GM12878 (cell line): ENCODE results near the gene FBXL12. TPM values are rescaled to one million over a fixed set of nuclear protein-coding genes. Genes with fewer than 3 reads are reported as not detected.
A peak's percentile ranks its signal among the peaks of the same experiment; 100 is the strongest.
"Not testable (repeated sequence)": the region's sequence is repeated elsewhere in the genome, so short reads cannot be mapped to it uniquely, and the experiment has no call there.

Experiments used
- ATAC-seq: fragments of 200-7000 bp; cut with Tn5 transposase; 3 replicates; pipeline ENCODE4 v1.9.1; 2020; ENCODE audit warnings: mild to moderate bottlenecking, moderate library complexity
- BruUV-seq: library from RNA; stranded (reverse); fragments of 400-500 nt; replicated peaks from 2 replicates; lab custom pipeline; 2021; lab: Mats Ljungman, UMichigan
- CTCF ChIA-PET: fragments of 300-600 bp; sonication (Branson Sonifier 250); formaldehyde crosslinking; extraction: SDS; loops from one replicate; lab custom pipeline; 2021; ENCODE audit warnings: inconsistent platforms; lab: Yijun Ruan, JAX
- POLR2A ChIA-PET: fragments of 350-600 bp; formaldehyde crosslinking; extraction: SDS; loops from one replicate; lab custom pipeline; 2021; ENCODE audit warnings: inconsistent platforms; lab: Charles Lee
- RAD21 ChIA-PET: fragments of 300-600 bp; sonication (Branson Sonifier 250); formaldehyde crosslinking; loops from one replicate; lab custom pipeline; 2023; ENCODE audit warnings: antibody characterized with exemption; ENCODE audit not compliant: unreplicated experiment; lab: Charles Lee
- SMC1A ChIA-PET: fragments of 300-600 bp; sonication (Branson Sonifier 250); formaldehyde crosslinking; loops from one replicate; lab custom pipeline; 2023; ENCODE audit not compliant: unreplicated experiment, uncharacterized antibody; lab: Charles Lee
- DNase-seq: peaks from one replicate; pipeline ENCODE4 v3.0.0-alpha.2; 2011; ENCODE audit warnings: low read depth, low spot score
- FAIRE-seq: peaks from 3 replicates; lab custom pipeline; 2011; peaks lifted over from hg19 to GRCh38; lab: Jason Lieb, UNC
- H2AFZ ChIP-seq: 2 replicates; pipeline ENCODE4 v1.6.0; 2011; ENCODE audit warnings: low read depth, low read length, control low read depth; ENCODE audit not compliant: control insufficient read depth
- H3K27ac ChIP-seq: 2 replicates; pipeline ENCODE4 v1.5.1; 2011; ENCODE audit warnings: control low read depth; ENCODE audit not compliant: control insufficient read depth, insufficient read depth
- H3K27me3 ChIP-seq, 2 experiments: replicated peaks in 1 of 2; 2 replicates each; pipeline versions ENCODE4 v1.6.0 to v1.6.1; 2011; ENCODE audit warnings: low read length in 1 of 2; ENCODE audit not compliant: control insufficient read depth in 2 of 2, insufficient read depth in 2 of 2
- H3K36me3 ChIP-seq, 2 experiments: 2 replicates each; pipeline ENCODE4 v1.5.1; 2011; ENCODE audit warnings: low read length in 1 of 2; ENCODE audit not compliant: control insufficient read depth in 2 of 2, insufficient read depth in 2 of 2
- H3K4me1 ChIP-seq: 2 replicates; pipeline ENCODE4 v1.6.1; 2011; ENCODE audit warnings: mild to moderate bottlenecking, low read length, moderate library complexity, mixed read lengths; ENCODE audit not compliant: control insufficient read depth, insufficient read depth
- H3K4me2 ChIP-seq: 2 replicates; pipeline ENCODE4 v1.6.0; 2011; ENCODE audit warnings: control low read depth; ENCODE audit not compliant: control insufficient read depth, insufficient read depth
- H3K4me3 ChIP-seq: fragments of 200-600 bp; sonication (generic); 2 replicates; pipeline ENCODE4 v1.5.1; 2016
- H3K79me2 ChIP-seq: 2 replicates; pipeline ENCODE4 v1.6.0; 2011; ENCODE audit warnings: low read length; ENCODE audit not compliant: control insufficient read depth, insufficient read depth
- H3K9ac ChIP-seq: 2 replicates; pipeline ENCODE4 v1.8.0; 2011; ENCODE audit warnings: low read length, control low read depth, mixed read lengths; ENCODE audit not compliant: control insufficient read depth, insufficient read depth
- H3K9me3 ChIP-seq: replicated peaks from 3 replicates; pipeline ENCODE4 v1.5.1; 2011; ENCODE audit warnings: mild to moderate bottlenecking, low read length; ENCODE audit not compliant: control insufficient read depth, insufficient read depth
- H4K20me1 ChIP-seq: 2 replicates; pipeline ENCODE4 v1.6.0; 2011; ENCODE audit not compliant: control insufficient read depth, insufficient read depth
- ATF7 ChIP-seq: fragments of 450-650 bp; IDR thresholded peaks from 2 replicates; pipeline ENCODE4 v1.6.1; 2016; ENCODE audit warnings: low read depth, mild to moderate bottlenecking
- HDGF ChIP-seq: fragments of 450-650 bp; IDR thresholded peaks from 2 replicates; pipeline ENCODE4 v1.6.1; 2016; ENCODE audit warnings: antibody characterized with exemption
- MXI1 ChIP-seq: fragments of 150-350 bp; IDR thresholded peaks from 2 replicates; pipeline ENCODE4 v1.6.1; 2011; ENCODE audit warnings: low read depth, mild to moderate bottlenecking, inconsistent platforms, low read length, improper control_type of control experiment
- SMAD1 ChIP-seq: fragments of 450-650 bp; IDR thresholded peaks from 2 replicates; pipeline ENCODE4 v1.6.1; 2018; ENCODE audit warnings: mild to moderate bottlenecking, low read depth; ENCODE audit not compliant: partially characterized antibody
- STAT1 ChIP-seq: fragments of 450-650 bp; conservative IDR thresholded peaks from 2 replicates; pipeline ENCODE4 v1.6.1; 2014; ENCODE audit warnings: antibody characterized with exemption, mild to moderate bottlenecking
- TAF1 ChIP-seq: IDR thresholded peaks from 2 replicates; pipeline ENCODE4 v1.6.1; 2011; ENCODE audit warnings: mild to moderate bottlenecking, low read depth, low read length, borderline replicate concordance
- ZNF217 ChIP-seq: fragments of 450-650 bp; IDR thresholded peaks from 2 replicates; pipeline ENCODE4 v1.6.1; 2017; ENCODE audit warnings: antibody characterized with exemption, mild to moderate bottlenecking
- WGBS: methylation state at CpG from one replicate; pipeline ENCODE4 v1.1.6; 2016; ENCODE audit warnings: low lambda C conversion rate; ENCODE audit not compliant: insufficient replicate concordance, insufficient coverage; ENCODE audit errors: missing lambda C conversion rate; 5-methylcytosine and 5-hydroxymethylcytosine counted together
- in situ Hi-C: fragments of 300-500 bp; cut with MboI; formaldehyde crosslinking; loops from 9 replicates; pipeline ENCODE4 v1.14.3; 2018; ENCODE audit warnings: mixed read lengths
- intact Hi-C: fragments of 100-400 bp; cut with micrococcal nuclease; formaldehyde crosslinking; loops from one replicate; pipeline ENCODE4 v1.14.2; 2022; ENCODE audit not compliant: unreplicated experiment
- polyA plus RNA-seq, 11 experiments: library from polyadenylated mRNA; depleted of rRNA in 4 of 11; unstranded in 6 of 11; stranded (reverse) in 5 of 11; fragments of >200 nt; fragmentation: Nextera tagmentation in 4 of 11; fragmentation: Illumina TruSeq in 1 of 11; extraction: Ambion mirVana in 4 of 11; extraction: Trizol in 1 of 11; gene quantifications; 1 replicate in 1 of 11; 2 replicates in 10 of 11; pipeline versions ENCODE4 v1.2.1 to v1.2.3, GENCODE V29; 2011 to 2016; ENCODE audit warnings: inconsistent platforms in 2 of 11, missing spikeins in 2 of 11, low read depth in 1 of 11
- total RNA-seq, 4 experiments: library from RNA; depleted of rRNA in 3 of 4; stranded (reverse); fragments of >200 nt in 3 of 4; fragmentation: Illumina TruSeq in 1 of 4; extraction: Trizol in 1 of 4; gene quantifications; 2 replicates each; pipeline versions ENCODE4 v1.2.1 to v1.2.3, GENCODE V29; 2013 to 2021
- TF ChIP-seq, protein P1 (sequence below): IDR thresholded peaks from 2 replicates; pipeline ENCODE4 v1.6.1; 2012; ENCODE audit warnings: low read length, inconsistent platforms
- TF ChIP-seq, protein P2 (sequence below): fragments of 450-650 bp; IDR thresholded peaks from 2 replicates; pipeline ENCODE4 v1.6.1; 2014; ENCODE audit warnings: mild to moderate bottlenecking
- TF ChIP-seq, protein P3 (sequence below): IDR thresholded peaks from 2 replicates; pipeline ENCODE4 v1.6.1; 2012; ENCODE audit warnings: low read depth, low read length, improper control_type of control experiment
- TF ChIP-seq, protein P4 (sequence below): fragments of 450-650 bp; formaldehyde crosslinking; IDR thresholded peaks from 2 replicates; pipeline ENCODE4 v1.4.0; 2020; ENCODE audit warnings: mild to moderate bottlenecking, moderate library complexity

FBXL12 gene
- total and polyA plus RNA-seq, 10 of the 15 experiments (the other 5 are each of a cell fraction or from before 2014, with no cell fraction given), result 1.4 to 40.0 (median 23.2) TPM

DNA sequence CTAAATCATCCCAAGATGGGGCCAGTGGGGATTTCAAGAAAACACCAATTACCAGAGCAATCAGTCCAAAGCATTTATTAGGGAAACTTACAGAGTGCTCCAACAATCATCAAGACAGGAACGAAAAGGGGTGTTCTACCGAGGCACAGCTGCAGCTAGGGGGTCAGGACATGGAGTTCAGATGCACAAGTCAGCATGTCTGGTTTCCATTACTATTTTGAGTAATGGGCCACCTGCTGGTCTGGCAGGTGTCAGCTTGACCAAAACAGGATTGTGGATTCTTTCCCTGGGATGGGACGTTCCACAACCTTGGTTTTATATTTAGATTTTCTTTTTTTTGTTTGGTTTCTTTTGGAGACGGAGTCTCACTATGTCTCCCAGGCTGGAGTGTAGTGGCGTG is 4.9 kb upstream of the FBXL12 start (continued):
- TF ChIP-seq, protein P1, sequence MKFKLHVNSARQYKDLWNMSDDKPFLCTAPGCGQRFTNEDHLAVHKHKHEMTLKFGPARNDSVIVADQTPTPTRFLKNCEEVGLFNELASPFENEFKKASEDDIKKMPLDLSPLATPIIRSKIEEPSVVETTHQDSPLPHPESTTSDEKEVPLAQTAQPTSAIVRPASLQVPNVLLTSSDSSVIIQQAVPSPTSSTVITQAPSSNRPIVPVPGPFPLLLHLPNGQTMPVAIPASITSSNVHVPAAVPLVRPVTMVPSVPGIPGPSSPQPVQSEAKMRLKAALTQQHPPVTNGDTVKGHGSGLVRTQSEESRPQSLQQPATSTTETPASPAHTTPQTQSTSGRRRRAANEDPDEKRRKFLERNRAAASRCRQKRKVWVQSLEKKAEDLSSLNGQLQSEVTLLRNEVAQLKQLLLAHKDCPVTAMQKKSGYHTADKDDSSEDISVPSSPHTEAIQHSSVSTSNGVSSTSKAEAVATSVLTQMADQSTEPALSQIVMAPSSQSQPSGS, result no peak
- no peak for TF ChIP-seq STAT1
- TF ChIP-seq, protein P2, sequence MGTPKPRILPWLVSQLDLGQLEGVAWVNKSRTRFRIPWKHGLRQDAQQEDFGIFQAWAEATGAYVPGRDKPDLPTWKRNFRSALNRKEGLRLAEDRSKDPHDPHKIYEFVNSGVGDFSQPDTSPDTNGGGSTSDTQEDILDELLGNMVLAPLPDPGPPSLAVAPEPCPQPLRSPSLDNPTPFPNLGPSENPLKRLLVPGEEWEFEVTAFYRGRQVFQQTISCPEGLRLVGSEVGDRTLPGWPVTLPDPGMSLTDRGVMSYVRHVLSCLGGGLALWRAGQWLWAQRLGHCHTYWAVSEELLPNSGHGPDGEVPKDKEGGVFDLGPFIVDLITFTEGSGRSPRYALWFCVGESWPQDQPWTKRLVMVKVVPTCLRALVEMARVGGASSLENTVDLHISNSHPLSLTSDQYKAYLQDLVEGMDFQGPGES, result no peak
- no peak for TF ChIP-seq SMAD1
- no peak for TF ChIP-seq ATF7
- TF ChIP-seq, protein P3, sequence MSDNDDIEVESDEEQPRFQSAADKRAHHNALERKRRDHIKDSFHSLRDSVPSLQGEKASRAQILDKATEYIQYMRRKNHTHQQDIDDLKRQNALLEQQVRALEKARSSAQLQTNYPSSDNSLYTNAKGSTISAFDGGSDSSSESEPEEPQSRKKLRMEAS, result no peak
- TF ChIP-seq TAF1, result no peak
- TF ChIP-seq HDGF, result no peak
- TF ChIP-seq, protein P4, sequence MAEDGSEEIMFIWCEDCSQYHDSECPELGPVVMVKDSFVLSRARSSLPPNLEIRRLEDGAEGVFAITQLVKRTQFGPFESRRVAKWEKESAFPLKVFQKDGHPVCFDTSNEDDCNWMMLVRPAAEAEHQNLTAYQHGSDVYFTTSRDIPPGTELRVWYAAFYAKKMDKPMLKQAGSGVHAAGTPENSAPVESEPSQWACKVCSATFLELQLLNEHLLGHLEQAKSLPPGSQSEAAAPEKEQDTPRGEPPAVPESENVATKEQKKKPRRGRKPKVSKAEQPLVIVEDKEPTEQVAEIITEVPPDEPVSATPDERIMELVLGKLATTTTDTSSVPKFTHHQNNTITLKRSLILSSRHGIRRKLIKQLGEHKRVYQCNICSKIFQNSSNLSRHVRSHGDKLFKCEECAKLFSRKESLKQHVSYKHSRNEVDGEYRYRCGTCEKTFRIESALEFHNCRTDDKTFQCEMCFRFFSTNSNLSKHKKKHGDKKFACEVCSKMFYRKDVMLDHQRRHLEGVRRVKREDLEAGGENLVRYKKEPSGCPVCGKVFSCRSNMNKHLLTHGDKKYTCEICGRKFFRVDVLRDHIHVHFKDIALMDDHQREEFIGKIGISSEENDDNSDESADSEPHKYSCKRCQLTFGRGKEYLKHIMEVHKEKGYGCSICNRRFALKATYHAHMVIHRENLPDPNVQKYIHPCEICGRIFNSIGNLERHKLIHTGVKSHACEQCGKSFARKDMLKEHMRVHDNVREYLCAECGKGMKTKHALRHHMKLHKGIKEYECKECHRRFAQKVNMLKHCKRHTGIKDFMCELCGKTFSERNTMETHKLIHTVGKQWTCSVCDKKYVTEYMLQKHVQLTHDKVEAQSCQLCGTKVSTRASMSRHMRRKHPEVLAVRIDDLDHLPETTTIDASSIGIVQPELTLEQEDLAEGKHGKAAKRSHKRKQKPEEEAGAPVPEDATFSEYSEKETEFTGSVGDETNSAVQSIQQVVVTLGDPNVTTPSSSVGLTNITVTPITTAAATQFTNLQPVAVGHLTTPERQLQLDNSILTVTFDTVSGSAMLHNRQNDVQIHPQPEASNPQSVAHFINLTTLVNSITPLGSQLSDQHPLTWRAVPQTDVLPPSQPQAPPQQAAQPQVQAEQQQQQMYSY (CRISPR knock-in tag), result no peak
- TF ChIP-seq ZNF217, result no peak
- no peak for TF ChIP-seq MXI1

DNA sequence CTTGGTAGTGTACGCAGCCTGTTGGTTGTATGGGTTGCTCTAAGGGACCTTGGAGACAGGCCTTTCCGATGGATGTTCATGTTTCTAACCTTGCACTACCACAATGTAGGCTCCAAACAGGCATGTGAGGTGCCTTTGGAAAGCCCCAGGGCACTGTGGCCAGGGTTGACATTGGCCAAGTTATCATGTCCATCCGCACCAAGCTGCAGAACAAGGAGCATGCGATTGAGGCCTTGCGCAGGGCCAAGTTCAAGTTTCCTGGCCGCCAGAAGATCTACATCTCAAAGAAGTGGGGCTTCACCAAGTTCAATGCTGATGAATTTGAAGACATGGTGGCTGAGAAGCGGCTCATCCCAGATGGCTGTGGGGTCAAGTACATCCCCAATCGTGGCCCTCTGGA is 1.2 kb upstream of the FBXL12 start:
- RAD21 ChIA-PET, DNase-seq, BruUV-seq, ATAC-seq, H3K27me3 ChIP-seq, intact Hi-C loops, in situ Hi-C loops, CTCF ChIA-PET, H4K20me1 ChIP-seq, H3K27ac ChIP-seq, H3K36me3 ChIP-seq, FAIRE-seq, SMC1A ChIA-PET, H3K4me1 ChIP-seq, H3K9me3 ChIP-seq, POLR2A ChIA-PET, H3K9ac ChIP-seq: not testable (repeated sequence)
- Histone ChIP-seq H3K4me3 (peak overlapping the region; percentile 54; the same call in 1 of the 2 replicates), H2AFZ (peak overlapping the region; percentile 69), H3K79me2 (peaks cover 20% of the 10 kb centered on the region), H3K4me2 (peak overlapping the region; percentile 84)
- WGBS, result 98% methylated on average over 8 of the region's 8 CpGs
